GM18508 (cell line): ENCODE measurements around the gene AP3B1.

ENCODE experiments used
- ATAC-seq: cut with Tn5 transposase; IDR thresholded peaks from one replicate; pipeline ENCODE4 v1.9.1; 2021; ENCODE audit warnings: moderate number of reproducible peaks; ENCODE audit not compliant: insufficient read depth, unreplicated experiment

The AP3B1 gene, protein sequence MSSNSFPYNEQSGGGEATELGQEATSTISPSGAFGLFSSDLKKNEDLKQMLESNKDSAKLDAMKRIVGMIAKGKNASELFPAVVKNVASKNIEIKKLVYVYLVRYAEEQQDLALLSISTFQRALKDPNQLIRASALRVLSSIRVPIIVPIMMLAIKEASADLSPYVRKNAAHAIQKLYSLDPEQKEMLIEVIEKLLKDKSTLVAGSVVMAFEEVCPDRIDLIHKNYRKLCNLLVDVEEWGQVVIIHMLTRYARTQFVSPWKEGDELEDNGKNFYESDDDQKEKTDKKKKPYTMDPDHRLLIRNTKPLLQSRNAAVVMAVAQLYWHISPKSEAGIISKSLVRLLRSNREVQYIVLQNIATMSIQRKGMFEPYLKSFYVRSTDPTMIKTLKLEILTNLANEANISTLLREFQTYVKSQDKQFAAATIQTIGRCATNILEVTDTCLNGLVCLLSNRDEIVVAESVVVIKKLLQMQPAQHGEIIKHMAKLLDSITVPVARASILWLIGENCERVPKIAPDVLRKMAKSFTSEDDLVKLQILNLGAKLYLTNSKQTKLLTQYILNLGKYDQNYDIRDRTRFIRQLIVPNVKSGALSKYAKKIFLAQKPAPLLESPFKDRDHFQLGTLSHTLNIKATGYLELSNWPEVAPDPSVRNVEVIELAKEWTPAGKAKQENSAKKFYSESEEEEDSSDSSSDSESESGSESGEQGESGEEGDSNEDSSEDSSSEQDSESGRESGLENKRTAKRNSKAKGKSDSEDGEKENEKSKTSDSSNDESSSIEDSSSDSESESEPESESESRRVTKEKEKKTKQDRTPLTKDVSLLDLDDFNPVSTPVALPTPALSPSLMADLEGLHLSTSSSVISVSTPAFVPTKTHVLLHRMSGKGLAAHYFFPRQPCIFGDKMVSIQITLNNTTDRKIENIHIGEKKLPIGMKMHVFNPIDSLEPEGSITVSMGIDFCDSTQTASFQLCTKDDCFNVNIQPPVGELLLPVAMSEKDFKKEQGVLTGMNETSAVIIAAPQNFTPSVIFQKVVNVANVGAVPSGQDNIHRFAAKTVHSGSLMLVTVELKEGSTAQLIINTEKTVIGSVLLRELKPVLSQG

DNA sequence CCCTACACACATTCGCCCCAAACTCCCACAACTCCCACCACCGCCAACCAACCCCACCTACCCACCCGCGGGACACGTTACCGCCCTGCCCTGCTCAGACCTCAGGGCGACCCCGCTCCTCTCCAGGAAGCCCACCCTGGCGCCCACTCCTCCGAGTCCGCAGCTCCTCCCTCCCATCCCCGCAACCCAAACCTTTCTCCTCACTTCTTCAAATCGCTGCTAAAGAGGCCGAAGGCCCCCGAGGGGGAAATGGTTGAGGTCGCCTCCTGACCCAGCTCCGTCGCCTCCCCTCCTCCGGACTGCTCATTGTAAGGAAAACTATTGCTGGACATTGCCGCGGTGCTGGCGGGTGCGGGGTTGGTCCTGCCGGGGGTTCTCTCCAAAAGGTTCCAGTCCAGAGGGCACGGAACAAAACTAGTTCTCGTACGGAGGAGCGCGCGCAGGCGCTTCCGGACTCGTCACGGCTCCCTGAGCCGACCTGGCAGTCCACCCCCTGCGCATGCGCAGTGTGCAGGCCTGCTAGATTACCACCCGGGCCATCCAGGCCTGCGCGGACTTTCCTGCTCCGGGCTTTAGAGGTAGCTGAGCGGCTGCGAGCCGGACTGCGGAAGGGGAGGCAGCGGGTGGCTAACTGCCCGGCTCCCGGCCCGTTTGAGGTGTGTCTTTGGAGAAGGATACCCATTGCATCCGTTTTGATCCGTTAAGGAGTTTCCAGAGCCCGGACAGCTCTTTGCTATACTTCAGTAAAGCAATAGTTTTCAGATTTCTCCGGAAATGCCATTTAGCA is at the start of gene AP3B1:
Gene AP3B1, minus strand, starts transcription at position 451 of the 787 bp plus-strand sequence. Its CDS starts 119 bp downstream, at position 332.
- ATAC-seq, result peak; percentile 64

DNA sequence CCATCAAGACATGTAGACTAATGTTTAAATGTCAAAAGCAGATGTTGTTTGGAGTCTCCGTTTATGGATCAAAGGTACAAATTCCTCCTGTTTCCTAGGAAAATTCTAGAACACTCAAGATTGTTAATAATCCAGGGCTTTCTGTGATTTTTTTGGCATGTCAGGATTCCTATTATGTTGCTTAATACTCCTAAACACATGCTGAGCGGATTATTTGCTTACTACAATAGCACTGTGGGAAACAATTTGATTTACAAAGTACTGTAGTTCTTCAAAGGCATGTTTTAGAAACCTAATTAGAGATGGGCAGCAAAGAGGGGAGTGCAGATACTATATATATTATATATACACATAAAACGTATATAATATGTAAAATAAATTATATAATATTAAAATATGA is 46.9 kb upstream of the AP3B1 start:
- no peak for ATAC-seq

- no peak for ATAC-seq
Measured at GRCh38 chr5:78339617-78340436, 45.3 kb upstream of the AP3B1 start.

DNA sequence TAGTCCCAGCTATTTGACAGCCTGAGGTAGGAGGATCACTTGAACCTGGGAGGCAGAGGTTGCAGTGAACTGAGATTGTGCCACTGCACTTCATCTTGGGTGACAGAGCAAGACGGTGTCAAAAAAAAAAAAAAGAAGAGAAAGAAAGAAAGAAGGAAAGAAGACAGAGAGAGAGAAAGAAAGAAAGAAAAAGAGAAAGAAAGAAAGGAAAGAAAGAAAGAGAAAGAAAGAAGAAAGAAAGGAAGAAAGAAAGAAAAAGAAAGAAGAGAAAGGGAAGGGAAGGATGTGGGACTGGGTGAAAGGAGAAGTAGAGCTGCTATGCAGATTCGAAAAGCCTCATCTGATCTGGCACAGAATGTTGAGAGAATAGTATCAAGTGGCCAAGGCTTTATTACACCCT is 42.2 kb upstream of the AP3B1 start:
- no peak for ATAC-seq

DNA sequence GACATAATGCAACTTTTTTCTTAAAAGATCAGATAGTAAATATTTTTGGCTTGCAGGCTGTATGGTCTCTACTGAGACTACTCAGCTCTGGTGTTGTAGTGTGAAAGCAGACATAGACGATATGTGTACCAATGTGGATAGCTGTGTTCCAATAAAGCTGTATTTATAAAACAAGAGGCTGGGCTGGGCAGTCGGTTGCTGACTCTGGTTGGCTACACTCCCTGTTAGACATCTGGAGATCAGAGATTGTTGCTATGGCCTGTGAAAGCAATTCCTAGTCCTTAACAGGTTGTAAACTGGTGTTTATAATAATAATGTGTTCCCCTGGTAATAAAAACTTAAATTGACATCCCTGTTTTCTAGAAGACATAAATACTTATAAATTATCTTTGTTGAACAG is 41.5 kb upstream of the AP3B1 start:
- no peak for ATAC-seq

- no peak for ATAC-seq
Measured at GRCh38 chr5:78334811-78335210, 40.3 kb upstream of the AP3B1 start.

- ATAC-seq, result no peak
Measured at GRCh38 chr5:78331523-78332080, 37.1 kb upstream of the AP3B1 start.

DNA sequence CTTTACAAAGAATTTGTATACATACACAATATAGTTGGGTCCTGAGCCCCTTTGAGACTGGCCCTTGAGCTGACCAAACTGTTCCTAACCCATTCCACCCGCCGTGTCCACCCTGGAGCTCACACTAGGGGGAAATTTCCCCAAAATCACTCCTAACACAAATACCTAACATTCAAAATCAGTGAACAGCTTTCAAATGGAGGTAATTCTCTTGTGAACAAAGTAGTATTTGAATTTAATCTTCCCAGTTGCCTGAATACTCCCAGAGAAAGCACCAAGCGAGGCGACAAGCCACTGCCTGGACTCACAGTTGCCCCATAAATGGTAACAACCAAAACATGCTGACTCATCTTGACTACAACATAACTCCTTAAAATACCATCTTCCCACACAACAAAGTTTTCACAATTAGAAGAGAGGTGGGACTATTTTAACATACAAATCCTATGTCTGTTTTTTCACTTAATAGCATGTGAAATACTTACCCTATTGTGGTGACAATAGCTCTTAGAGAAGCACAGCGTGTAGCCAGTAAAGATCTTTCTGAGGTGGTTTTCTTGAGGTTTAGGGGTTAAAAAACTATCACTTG is 34.2 kb upstream of the AP3B1 start:
- ATAC-seq, result no peak

DNA sequence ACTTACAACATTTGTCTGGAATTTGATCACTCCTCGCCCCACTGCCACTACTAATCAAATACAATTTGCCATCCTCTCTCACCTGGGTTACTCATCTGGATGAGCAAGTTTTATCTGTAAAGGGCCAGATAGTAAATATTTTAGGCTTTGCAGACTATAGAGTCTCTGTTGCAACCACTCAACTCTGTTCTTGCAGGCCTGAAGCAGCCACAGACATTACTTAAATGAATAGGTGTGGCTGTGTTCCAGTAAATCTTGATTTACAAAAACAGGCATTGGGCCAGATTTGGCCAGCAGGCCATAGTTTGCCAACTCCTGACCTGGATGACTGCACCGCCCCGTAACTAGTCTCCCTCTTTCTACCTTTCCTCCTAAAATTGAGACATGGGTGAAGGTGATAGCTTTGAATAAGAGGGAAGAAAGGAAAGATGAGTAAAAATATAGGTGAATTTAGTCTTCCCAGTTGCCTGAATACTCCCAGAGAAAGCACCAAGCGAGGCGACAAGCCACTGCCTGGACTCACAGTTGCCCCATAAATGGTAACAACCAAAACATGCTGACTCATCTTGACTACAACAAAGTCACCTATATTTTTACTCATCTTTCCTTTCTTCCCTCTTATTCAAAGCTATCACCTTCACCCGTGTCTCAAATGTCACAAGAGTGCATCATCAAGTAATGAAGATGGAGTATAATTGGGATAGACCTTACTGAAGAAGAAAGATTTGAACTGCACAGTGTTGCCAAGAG is 33.4 kb upstream of the AP3B1 start:
- no peak for ATAC-seq

DNA sequence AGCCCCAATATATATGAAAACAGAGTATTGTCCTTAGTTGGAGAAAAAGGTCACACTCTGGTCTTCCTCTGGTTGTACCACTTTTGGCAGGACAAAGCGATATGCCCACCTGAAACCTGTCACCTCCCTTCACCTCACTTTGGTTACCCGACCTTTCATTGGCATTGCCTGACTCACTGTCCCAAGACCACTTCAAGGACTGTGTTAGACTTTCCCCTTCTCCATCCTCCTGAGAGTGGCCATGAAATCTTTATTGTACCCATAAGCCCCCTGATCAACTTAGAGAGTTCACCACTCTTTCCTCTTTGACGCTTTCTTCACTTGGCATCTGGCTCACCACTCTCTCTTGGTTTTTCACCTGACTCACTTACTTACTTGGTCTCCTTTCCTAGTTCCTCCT is 32.4 kb upstream of the AP3B1 start:
- no peak for ATAC-seq

- ATAC-seq, result no peak
Measured at GRCh38 chr5:78323241-78323640, 28.7 kb upstream of the AP3B1 start.

- no peak for ATAC-seq
Measured at GRCh38 chr5:78320401-78320800, 25.9 kb upstream of the AP3B1 start.

DNA sequence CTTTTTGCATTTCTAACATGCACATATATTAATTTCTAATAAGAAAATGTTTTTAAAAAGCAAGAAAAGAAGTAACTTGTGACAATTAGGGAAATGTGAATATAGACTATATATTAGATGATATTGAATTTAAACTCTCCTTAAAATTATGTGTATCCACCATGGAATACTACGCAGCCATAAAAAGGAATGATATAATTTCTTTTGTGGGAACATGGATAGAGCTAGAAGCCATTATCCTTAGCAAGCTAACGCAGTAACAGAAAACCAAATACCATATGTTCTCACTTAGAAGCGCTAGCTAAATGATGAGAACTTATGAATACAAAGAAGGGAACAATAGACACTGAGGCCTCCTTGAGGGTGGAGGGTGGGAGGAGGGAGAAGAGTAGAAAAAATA is 23.8 kb upstream of the AP3B1 start:
- ATAC-seq, result no peak

GRCh38 chr5:78317515-78317914 is 23.0 kb upstream of the AP3B1 start:
- no peak for ATAC-seq

DNA sequence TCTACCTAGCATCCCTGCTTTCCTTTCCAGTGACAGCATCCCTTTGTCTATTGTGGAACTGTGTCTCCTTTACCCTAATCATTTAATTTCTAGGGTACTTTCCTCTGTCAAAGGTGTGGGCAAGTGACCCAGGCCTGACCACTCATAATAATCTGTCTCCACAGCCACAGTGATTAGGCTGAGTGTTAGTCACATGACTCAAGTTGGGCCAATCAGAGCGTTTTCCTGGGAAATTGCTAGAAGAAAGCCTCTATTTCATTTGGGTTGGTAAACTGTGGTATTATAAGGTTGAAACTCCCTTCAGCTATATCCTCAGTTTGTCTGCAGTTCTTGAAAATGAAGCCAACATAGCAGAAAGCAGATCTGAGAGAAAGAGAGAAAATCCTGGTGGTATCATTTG is 14.2 kb upstream of the AP3B1 start:
- no peak for ATAC-seq

DNA sequence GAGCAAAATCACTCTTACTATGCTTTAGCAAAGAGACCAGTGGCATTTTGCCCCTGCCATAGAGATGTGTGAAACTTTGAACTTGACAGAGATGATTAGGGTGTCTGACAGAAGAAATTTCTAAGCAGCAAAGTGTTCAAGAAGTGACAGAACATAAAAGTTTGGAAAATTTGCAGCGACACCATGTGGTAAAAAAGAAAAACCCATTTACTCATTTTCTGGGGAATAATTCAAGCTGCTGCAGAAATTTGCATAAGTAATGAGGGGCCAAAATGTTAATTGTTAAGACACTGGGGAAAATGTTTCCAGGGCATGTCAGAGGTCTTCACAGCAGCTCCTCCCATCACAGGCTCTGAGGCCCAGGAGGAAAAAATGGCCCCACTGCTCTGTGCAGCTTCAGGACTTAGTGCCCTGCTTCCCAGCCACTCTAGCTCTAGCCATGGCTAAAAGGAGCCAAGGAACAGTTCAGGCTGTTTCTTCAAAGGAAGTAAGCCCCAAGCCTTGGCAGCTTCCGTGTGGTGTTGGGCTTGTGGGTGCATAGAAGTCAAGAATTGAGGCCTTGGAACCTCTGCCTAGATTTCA is 6.1 kb upstream of the AP3B1 start:
- no peak for ATAC-seq

DNA sequence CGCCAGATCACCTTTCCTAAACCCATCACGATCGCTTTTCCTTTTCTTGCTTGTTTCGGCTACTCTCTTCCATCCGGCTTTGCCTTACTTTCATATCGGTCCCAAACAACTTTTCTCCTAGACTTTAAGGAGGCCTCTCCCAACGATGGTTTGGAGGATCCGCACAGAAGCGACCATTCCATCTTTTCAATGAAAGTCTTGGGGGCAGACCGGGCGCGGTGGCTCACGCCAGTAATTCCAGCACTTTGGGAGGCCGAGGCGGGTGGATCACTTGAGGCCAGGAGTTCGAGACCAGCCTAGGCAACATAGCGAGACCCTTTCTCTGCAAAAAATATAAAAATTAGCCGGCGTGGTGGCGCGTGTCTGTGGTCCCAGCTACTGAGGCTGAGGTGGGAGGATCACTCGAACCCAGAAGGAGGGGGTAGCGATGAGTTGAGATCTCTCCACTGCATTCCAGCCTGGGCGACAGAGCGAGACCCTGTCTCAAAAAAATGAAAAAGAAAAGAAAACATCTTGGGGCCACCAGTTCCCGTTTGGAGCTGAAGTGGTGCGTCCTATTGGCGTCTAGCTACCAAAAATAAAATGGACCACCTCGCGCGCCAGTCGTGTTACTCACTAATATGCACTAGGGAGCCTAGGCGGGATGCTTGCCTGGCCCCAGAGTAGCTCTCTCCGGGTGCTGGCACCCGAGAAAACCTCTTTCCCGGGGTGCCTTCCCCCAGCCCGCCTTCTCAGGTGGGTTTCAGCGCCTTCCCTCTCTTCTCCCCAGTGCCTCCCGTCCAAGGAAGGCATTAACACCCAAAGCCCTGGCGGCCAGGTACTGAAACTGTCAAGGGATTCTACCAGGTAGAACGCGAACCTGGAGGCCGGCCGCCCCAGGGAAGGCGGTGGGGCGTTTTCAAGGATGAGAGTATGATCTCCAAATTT is 800 bp upstream of the AP3B1 start:
- no peak for ATAC-seq
